GM06990 (cell line): Measurements from ENCODE around the gene IQSEC3.

Experiments used
- DNase-seq: peaks from one replicate; pipeline ENCODE4 v3.0.0-alpha.2; 2011; ENCODE audit not compliant: insufficient read length; ENCODE audit errors: extremely low read depth
- H3K27me3 ChIP-seq: replicated peaks from 2 replicates; pipeline ENCODE4 v1.6.0; 2011; ENCODE audit warnings: low read length; ENCODE audit not compliant: control insufficient read depth, insufficient read depth
- H3K36me3 ChIP-seq: 2 replicates; pipeline ENCODE4 v1.5.1; 2011; ENCODE audit warnings: low read length; ENCODE audit not compliant: control insufficient read depth, insufficient read depth
- H3K4me3 ChIP-seq: replicated peaks from 2 replicates; pipeline ENCODE4 v1.5.1; 2011; ENCODE audit warnings: low read depth, mild to moderate bottlenecking, control low read depth, low read length
- TF ChIP-seq, protein P1 (sequence below): IDR thresholded peaks from 2 replicates; pipeline ENCODE4 v1.5.1; 2011; ENCODE audit warnings: low read length, control low read depth, mild to moderate bottlenecking, inconsistent platforms; ENCODE audit not compliant: insufficient read depth, poor library complexity, severe bottlenecking

The IQSEC3 gene

GRCh38 chr12:175759-176158 is 109.2 kb downstream of the IQSEC3 start:
- DNase-seq: no peak
- Histone ChIP-seq H3K36me3 (no peaks in the 10 kb centered on the region), H3K27me3 (no peaks in the 10 kb centered on the region; the same call in none of the 2 replicates), H3K4me3 (no peak overlapping the region)
- TF ChIP-seq, protein P1, sequence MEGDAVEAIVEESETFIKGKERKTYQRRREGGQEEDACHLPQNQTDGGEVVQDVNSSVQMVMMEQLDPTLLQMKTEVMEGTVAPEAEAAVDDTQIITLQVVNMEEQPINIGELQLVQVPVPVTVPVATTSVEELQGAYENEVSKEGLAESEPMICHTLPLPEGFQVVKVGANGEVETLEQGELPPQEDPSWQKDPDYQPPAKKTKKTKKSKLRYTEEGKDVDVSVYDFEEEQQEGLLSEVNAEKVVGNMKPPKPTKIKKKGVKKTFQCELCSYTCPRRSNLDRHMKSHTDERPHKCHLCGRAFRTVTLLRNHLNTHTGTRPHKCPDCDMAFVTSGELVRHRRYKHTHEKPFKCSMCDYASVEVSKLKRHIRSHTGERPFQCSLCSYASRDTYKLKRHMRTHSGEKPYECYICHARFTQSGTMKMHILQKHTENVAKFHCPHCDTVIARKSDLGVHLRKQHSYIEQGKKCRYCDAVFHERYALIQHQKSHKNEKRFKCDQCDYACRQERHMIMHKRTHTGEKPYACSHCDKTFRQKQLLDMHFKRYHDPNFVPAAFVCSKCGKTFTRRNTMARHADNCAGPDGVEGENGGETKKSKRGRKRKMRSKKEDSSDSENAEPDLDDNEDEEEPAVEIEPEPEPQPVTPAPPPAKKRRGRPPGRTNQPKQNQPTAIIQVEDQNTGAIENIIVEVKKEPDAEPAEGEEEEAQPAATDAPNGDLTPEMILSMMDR: no peak

DNA sequence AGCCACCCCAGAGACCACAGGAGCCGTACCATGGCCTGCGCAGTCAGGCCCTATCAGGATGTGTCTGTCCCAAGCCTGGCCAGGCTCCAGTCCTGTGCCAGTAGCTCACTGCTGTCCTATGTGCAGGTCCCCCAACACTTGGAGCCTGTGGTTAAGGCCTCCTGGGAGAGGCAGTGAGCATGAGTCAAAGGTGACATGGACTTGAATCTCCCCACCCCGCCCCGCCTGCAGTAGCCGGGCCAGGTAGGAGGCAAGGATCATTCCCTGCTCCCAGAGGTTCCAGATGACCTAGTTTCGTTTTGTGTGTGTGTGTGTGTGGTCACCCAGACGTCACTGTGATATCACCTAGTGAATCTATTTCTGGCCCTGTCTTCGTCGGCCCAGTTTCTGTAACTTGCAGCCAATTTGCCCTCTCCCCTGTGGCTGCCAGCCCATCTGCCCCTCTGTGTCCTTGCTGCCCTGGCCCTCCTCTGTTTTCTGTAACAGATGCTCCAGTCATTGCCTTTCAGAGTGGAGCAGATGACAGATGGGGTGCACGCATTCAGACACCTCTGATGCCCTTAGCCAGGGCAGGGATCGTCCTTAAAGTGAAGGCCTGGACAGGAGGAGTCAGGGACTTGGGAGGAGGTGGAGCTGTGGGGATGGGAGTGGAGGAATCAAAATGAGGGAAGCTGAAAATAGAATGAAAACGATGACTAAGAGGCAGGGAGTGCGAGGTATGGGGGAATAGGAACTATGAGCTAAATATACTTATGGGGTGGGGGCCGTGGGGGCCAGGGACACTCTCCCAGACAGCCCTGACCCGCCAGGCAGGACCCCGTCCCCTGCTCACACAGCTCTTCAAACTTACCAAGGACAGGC is 110.0 kb downstream of the IQSEC3 start:
- Histone ChIP-seq H3K27me3 (no peaks in the 10 kb centered on the region; the same call in none of the 2 replicates), H3K4me3 (no peak overlapping the region), H3K36me3 (no peaks in the 10 kb centered on the region)
- no peak for DNase-seq
- TF ChIP-seq, protein P1: no peak

DNA sequence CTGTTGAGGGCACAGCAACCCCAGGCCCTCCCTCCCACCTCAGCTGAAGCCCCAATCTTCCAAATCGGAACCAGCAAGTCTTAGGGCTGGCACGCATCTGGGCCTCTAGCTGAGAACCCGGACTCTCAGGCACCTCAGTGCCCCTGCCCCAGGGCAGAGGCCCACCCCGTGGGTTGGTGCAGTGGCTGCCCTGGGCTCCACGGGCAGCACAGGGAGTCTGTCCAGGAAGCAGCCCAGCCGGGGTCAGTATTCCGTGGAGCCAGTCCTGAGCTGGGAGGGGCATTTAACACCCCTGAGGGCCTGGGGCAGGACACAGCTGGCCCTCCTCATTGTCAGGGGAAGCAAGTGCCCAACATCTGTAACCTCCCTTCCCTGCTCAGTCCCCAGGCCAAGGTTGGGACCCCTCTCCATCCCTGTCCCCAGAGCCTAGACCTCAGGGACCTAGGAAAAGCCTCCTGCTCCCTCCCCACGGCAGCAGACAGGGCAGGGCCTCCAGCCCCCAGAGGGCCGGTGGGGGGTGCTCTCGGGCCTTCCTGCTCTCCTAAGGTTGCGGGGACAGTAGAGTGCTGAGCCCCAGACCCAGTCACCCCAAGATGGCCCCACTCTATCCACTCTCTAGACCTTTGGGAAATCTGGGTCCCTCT is 110.9 kb downstream of the IQSEC3 start:
- H3K36me3 ChIP-seq: no peaks in the 10 kb centered on the region
- TF ChIP-seq, protein P1: no peak
- H3K27me3 ChIP-seq: no peaks in the 10 kb centered on the region; the same call in none of the 2 replicates
- DNase-seq: no peak
- no peak overlapping the region for H3K4me3 ChIP-seq

DNA sequence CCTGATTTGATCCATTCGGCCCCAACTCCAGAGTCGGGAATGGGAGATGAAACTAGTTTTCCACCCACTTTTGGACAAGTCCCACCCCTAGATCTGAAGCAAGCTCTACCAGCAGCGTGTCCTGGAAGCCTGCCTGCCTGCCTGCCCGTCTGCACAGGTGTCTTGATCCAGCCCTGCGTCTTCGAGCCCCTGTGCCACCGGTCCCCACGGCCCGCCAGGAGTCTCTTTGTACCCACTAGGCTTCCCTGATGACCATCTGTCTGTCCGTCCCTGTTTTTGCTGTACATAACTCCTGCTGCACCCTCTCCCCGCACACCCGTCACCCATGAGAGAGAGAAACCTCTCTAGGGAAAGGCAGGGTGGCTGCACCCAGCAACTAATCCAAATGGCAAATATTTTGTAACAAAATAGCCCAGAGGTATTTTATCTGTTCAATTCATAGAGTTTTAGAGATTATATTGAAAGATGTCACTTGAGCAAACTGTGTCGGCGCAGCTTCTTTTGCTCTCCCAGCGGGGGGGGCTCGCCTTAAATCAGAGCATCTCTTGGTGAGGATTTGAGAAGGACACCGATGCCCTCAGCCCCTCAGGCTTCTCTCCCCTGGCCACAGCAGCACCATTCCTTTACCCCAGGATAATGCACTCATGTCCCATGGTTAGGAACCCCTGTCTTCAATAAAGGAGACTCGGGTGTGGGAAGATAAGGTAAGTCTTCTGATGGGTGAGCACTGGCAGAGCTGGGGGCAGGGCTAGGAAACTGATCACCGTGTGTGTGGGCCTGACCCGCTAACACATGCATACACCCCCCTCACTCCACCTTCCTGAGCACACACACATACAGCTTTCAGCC is 111.6 kb downstream of the IQSEC3 start:
- DNase-seq: no peak

GRCh38 chr12:178829-179109 is 112.2 kb downstream of the IQSEC3 start:
- TF ChIP-seq, protein P1: no peak
- no peaks in the 10 kb centered on the region for H3K36me3 ChIP-seq
- DNase-seq: no peak
- H3K27me3 ChIP-seq: no peaks in the 10 kb centered on the region; the same call in 1 of the 2 replicates
- H3K4me3 ChIP-seq: no peak overlapping the region

More for the DNA sequence above, 111.6 kb downstream of the IQSEC3 start:
- Histone ChIP-seq H3K27me3 (no peaks in the 10 kb centered on the region; the same call in 1 of the 2 replicates), H3K36me3 (no peaks in the 10 kb centered on the region), H3K4me3 (no peak overlapping the region)
- TF ChIP-seq, protein P1: no peak
